Measurements from ENCODE around the gene IPMK. TPM values are rescaled to one million over a fixed set of nuclear protein-coding genes. Genes with fewer than 3 reads are reported as not detected.

IPMK gene
- total RNA-seq, 4 donors from 2014 or later, result 5.7 to 16.0 (median 10.4) TPM

- no peak for TF ChIP-seq CTCF (IDR thresholded peaks at IDR 0.05; ENCODE audit: low read depth)
Observed at GRCh38 chr10:58158806-58159205, 108.9 kb downstream of the IPMK start.

GRCh38 chr10:58157076-58157766 lies 110.5 kb downstream of the IPMK start:
- TF ChIP-seq CTCF (IDR thresholded peaks at IDR 0.05; ENCODE audit: low read depth), result no peak

GRCh38 chr10:58153751-58154150 lies 113.9 kb downstream of the IPMK start:
- TF ChIP-seq CTCF (IDR thresholded peaks at IDR 0.05; ENCODE audit: low read depth), result no peak

GRCh38 chr10:58152673-58153263 lies 114.9 kb downstream of the IPMK start:
- TF ChIP-seq CTCF (IDR thresholded peaks at IDR 0.05; ENCODE audit: low read depth), result no peak

GRCh38 chr10:58150290-58150689 lies 117.4 kb downstream of the IPMK start:
- TF ChIP-seq CTCF (IDR thresholded peaks at IDR 0.05; ENCODE audit: low read depth), result no peak

- no peak for TF ChIP-seq CTCF (IDR thresholded peaks at IDR 0.05; ENCODE audit: low read depth)
Observed at GRCh38 chr10:58143944-58144343, 123.8 kb downstream of the IPMK start.

Other genes starting within 250 kb of the IPMK start
- gene CISD1, start 1.3 kb upstream of the IPMK start, total RNA-seq, result 10 to 100 TPM in 3 of 4 donors, 1 to 10 TPM in 1; 6.8 to 23.8 (median 15.2) TPM
- 10 to 100 TPM; 11.5 to 34.2 (median 14.6) TPM for gene UBE2D1, start 67.1 kb upstream of the IPMK start, total RNA-seq
- 10 to 100 TPM; 15.3 to 20.1 (median 17.6) TPM for gene TFAM, start 117.5 kb upstream of the IPMK start, total RNA-seq
- gene BICC1, start 245.0 kb upstream of the IPMK start, total RNA-seq, result 10 to 100 TPM; 17.9 to 26.0 (median 23.0) TPM